Measurements from ENCODE around the gene NIT1.

- TF ChIP-seq, protein P1, sequence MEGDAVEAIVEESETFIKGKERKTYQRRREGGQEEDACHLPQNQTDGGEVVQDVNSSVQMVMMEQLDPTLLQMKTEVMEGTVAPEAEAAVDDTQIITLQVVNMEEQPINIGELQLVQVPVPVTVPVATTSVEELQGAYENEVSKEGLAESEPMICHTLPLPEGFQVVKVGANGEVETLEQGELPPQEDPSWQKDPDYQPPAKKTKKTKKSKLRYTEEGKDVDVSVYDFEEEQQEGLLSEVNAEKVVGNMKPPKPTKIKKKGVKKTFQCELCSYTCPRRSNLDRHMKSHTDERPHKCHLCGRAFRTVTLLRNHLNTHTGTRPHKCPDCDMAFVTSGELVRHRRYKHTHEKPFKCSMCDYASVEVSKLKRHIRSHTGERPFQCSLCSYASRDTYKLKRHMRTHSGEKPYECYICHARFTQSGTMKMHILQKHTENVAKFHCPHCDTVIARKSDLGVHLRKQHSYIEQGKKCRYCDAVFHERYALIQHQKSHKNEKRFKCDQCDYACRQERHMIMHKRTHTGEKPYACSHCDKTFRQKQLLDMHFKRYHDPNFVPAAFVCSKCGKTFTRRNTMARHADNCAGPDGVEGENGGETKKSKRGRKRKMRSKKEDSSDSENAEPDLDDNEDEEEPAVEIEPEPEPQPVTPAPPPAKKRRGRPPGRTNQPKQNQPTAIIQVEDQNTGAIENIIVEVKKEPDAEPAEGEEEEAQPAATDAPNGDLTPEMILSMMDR (IDR thresholded peaks at IDR 0.05; ENCODE audit: insufficient read depth, low read length, poor library complexity, severe bottlenecking): no peak
- TF ChIP-seq EZH2phosphoT487 (conservative IDR thresholded peaks at IDR 0.05; ENCODE audit: low read length): no peak
These were observed 14.7 kb downstream of the NIT1 start, which contains the start of gene DEDD for GRCh38 chr1:161132410-161133219.
